Measurements from ENCODE around the gene NXN.
"Not testable (repeated sequence)": the region's sequence is repeated elsewhere in the genome, so short reads cannot be mapped to it uniquely, and the experiment has no call there.

The NXN gene

GRCh38 chr17:952592-952991, 27.0 kb downstream of the NXN start:
- not testable (repeated sequence) for FAIRE-seq

- FAIRE-seq = no peak
These were observed 28.0 kb downstream of the NXN start for GRCh38 chr17:951325-952132.

- no peak for FAIRE-seq
These were observed 29.8 kb downstream of the NXN start for GRCh38 chr17:949623-950303.

GRCh38 chr17:948284-948852, 31.2 kb downstream of the NXN start:
- FAIRE-seq = no peak

- FAIRE-seq = no peak
These were observed 32.9 kb downstream of the NXN start for GRCh38 chr17:946510-947236.

GRCh38 chr17:945672-946071, 33.9 kb downstream of the NXN start:
- no peak for FAIRE-seq

GRCh38 chr17:944266-944826, 35.2 kb downstream of the NXN start:
- FAIRE-seq = no peak

GRCh38 chr17:935485-935884, 44.1 kb downstream of the NXN start:
- no peak for FAIRE-seq

GRCh38 chr17:933312-934073, 46.1 kb downstream of the NXN start:
- FAIRE-seq = no peak

GRCh38 chr17:930258-930657, 49.3 kb downstream of the NXN start:
- no peak for FAIRE-seq

- FAIRE-seq = no peak
These were observed 50.0 kb downstream of the NXN start for GRCh38 chr17:929586-929985.

- FAIRE-seq = no peak
These were observed 51.7 kb downstream of the NXN start for GRCh38 chr17:927611-928461.

- FAIRE-seq = no peak
These were observed 53.8 kb downstream of the NXN start for GRCh38 chr17:925817-926216.

- no peak for FAIRE-seq
These were observed 54.7 kb downstream of the NXN start for GRCh38 chr17:924711-925475.

GRCh38 chr17:924306-924705, 55.3 kb downstream of the NXN start:
- FAIRE-seq = not testable (repeated sequence)

- no peak for FAIRE-seq
These were observed 55.9 kb downstream of the NXN start for GRCh38 chr17:923633-924032.

GRCh38 chr17:921161-921560, 58.4 kb downstream of the NXN start:
- FAIRE-seq = no peak

- FAIRE-seq = no peak
These were observed 59.4 kb downstream of the NXN start for GRCh38 chr17:920190-920589.

GRCh38 chr17:917941-918740, 61.4 kb downstream of the NXN start:
- FAIRE-seq = no peak

Data from colon (tissue), 2 donors.